C4-2B (cell line): ENCODE results near the gene PPP1R13L.

ENCODE experiments used
- ZFX ChIP-seq: fragments of 450-650 bp; IDR thresholded peaks from 2 replicates; pipeline ENCODE4 v1.6.1; 2017
- TF ChIP-seq, protein P1 (sequence below): fragments of 450-650 bp; conservative IDR thresholded peaks from 2 replicates; pipeline ENCODE4 v1.5.1; 2017; ENCODE audit warnings: mild to moderate bottlenecking

DNA sequence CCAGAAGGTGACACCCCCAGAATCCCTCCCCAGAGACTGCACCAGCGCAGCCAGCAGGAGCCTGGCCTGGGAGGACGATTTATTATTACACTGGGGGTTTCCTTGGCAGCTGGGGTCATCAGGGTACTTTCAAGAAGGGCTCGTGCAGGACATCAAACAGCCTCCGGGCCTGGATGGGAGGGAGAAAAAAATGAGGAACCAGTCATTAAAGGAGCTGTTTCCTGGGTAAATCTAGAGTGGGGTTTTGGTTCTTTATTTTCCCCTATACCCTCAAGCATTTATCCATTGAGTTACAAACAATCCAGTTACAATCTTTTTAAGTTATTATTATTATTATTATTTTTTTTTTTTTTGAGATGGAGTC is 4.7 kb upstream of the PPP1R13L start:
- TF ChIP-seq, protein P1, sequence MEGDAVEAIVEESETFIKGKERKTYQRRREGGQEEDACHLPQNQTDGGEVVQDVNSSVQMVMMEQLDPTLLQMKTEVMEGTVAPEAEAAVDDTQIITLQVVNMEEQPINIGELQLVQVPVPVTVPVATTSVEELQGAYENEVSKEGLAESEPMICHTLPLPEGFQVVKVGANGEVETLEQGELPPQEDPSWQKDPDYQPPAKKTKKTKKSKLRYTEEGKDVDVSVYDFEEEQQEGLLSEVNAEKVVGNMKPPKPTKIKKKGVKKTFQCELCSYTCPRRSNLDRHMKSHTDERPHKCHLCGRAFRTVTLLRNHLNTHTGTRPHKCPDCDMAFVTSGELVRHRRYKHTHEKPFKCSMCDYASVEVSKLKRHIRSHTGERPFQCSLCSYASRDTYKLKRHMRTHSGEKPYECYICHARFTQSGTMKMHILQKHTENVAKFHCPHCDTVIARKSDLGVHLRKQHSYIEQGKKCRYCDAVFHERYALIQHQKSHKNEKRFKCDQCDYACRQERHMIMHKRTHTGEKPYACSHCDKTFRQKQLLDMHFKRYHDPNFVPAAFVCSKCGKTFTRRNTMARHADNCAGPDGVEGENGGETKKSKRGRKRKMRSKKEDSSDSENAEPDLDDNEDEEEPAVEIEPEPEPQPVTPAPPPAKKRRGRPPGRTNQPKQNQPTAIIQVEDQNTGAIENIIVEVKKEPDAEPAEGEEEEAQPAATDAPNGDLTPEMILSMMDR, result no peak
- no peak for TF ChIP-seq ZFX
